H1 (cell line): ENCODE results near the gene DENND5B. TPM values are rescaled to one million over a fixed set of nuclear protein-coding genes. Genes with fewer than 3 reads are reported as not detected.
A peak's percentile ranks its signal among the peaks of the same experiment; 100 is the strongest.

Experiments
- CTCF ChIA-PET: fragments of 300-600 bp; sonication (Branson Sonifier 250); formaldehyde crosslinking; loops from one replicate; lab custom pipeline; 2021; ENCODE audit not compliant: partially characterized antibody; lab: Charles Lee
- POLR2A ChIA-PET: fragments of 300-600 bp; sonication (Branson Sonifier 250); formaldehyde crosslinking; loops from one replicate; lab custom pipeline; 2021; ENCODE audit warnings: inconsistent platforms; ENCODE audit not compliant: partially characterized antibody; lab: Charles Lee
- DNase-seq, 2 experiments: peaks; one replicate each; pipeline versions ENCODE4 v3.0.0 to v3.0.0-alpha.2; 2010 to 2022; ENCODE audit warnings: low spot score in 2 of 2, low read depth in 1 of 2, mixed read lengths in 1 of 2
- FAIRE-seq: peaks from 2 replicates; lab custom pipeline; 2011; peaks lifted over from hg19 to GRCh38; lab: Jason Lieb, UNC
- H2AFZ ChIP-seq: 2 replicates; pipeline ENCODE4 v1.8.1; 2012; ENCODE audit warnings: low read length, inconsistent platforms
- H2AK5ac ChIP-seq: 2 replicates; pipeline ENCODE4 v1.6.1; 2013; ENCODE audit warnings: low read depth, low read length
- H2BK120ac ChIP-seq: replicated peaks from 2 replicates; pipeline ENCODE3; 2013; ENCODE audit warnings: low read depth, low read length, inconsistent platforms
- H2BK12ac ChIP-seq: 2 replicates; pipeline ENCODE4 v1.6.1; 2013; ENCODE audit warnings: low read depth, low read length
- H2BK15ac ChIP-seq: 2 replicates; pipeline ENCODE4 v1.6.1; 2013; ENCODE audit warnings: low read length
- H2BK20ac ChIP-seq: 2 replicates; pipeline ENCODE4 v1.6.1; 2013; ENCODE audit warnings: low read length
- H2BK5ac ChIP-seq: 2 replicates; pipeline ENCODE4 v1.6.1; 2013; ENCODE audit warnings: low read depth, low read length
- H3K14ac ChIP-seq: 2 replicates; pipeline ENCODE4 v1.6.1; 2013; ENCODE audit warnings: inconsistent platforms; ENCODE audit not compliant: insufficient read length
- H3K18ac ChIP-seq: 2 replicates; pipeline ENCODE4 v1.6.1; 2013; ENCODE audit warnings: low read length; ENCODE audit errors: extremely low read depth
- H3K23ac ChIP-seq: 2 replicates; pipeline ENCODE4 v1.6.1; 2013; ENCODE audit warnings: inconsistent platforms; ENCODE audit not compliant: insufficient read length
- H3K23me2 ChIP-seq: 2 replicates; pipeline ENCODE4 v1.6.1; 2013; ENCODE audit warnings: low read depth, low read length
- H3K27ac ChIP-seq: 2 replicates; pipeline ENCODE4 v1.6.1; 2011; ENCODE audit warnings: low read depth, low read length, inconsistent platforms
- H3K27me3 ChIP-seq, 4 experiments: replicated peaks in 1 of 4; 1 replicate in 1 of 4; 2 replicates in 3 of 4; pipeline versions ENCODE4 v1.6.1 to v1.8.1; 2011 to 2013; ENCODE audit warnings: low read length in 3 of 4, mild to moderate bottlenecking in 3 of 4, inconsistent platforms in 2 of 4, mixed read lengths in 2 of 4, moderate library complexity in 1 of 4; ENCODE audit not compliant: control insufficient read depth in 3 of 4, insufficient read depth in 3 of 4; ENCODE audit errors: extremely low read depth in 1 of 4
- H3K36me3 ChIP-seq, 4 experiments: 2 replicates each; pipeline versions ENCODE4 v1.6.1 to v1.8.1; 2011 to 2013; ENCODE audit warnings: mild to moderate bottlenecking in 4 of 4, low read length in 3 of 4, moderate library complexity in 2 of 4, control low read depth in 1 of 4, inconsistent platforms in 1 of 4; ENCODE audit not compliant: insufficient read depth in 4 of 4, control insufficient read depth in 2 of 4
- H3K4ac ChIP-seq: replicated peaks from 2 replicates; pipeline ENCODE3; 2013; ENCODE audit warnings: low read length, low read depth, mixed read lengths, inconsistent platforms; ENCODE audit not compliant: insufficient read length
- H3K4me1 ChIP-seq, 4 experiments: replicated peaks in 1 of 4; 1 replicate in 1 of 4; 2 replicates in 3 of 4; pipeline versions ENCODE4 v1.6.1 to v1.8.1; 2011 to 2013; ENCODE audit warnings: low read length in 3 of 4, inconsistent platforms in 2 of 4, mixed read lengths in 1 of 4; ENCODE audit not compliant: insufficient read depth in 4 of 4, control insufficient read depth in 3 of 4
- H3K4me2 ChIP-seq, 2 experiments: 2 replicates each; pipeline versions ENCODE4 v1.6.1 to v1.8.1; 2011 to 2013; ENCODE audit warnings: low read depth in 2 of 2, low read length in 2 of 2, control low read depth in 1 of 2, inconsistent platforms in 1 of 2, mild to moderate bottlenecking in 1 of 2; ENCODE audit not compliant: insufficient read depth in 1 of 2
- H3K4me3 ChIP-seq, 4 experiments: fragments of 200-600, 300-600 bp in 1 of 4; sonication (generic), shearing (Covaris generic), sonication (Bioruptor Twin) in 1 of 4; 2 replicates each; pipeline versions ENCODE4 v1.5.1 to v1.8.1; 2011 to 2016; ENCODE audit warnings: low read length in 4 of 4, low read depth in 3 of 4, control low read depth in 2 of 4, inconsistent platforms in 2 of 4, mild to moderate bottlenecking in 2 of 4, mixed read lengths in 1 of 4, moderate library complexity in 1 of 4; ENCODE audit not compliant: insufficient read depth in 2 of 4; ENCODE audit errors: extremely low read depth in 1 of 4
- H3K56ac ChIP-seq: replicated peaks from 2 replicates; pipeline ENCODE3; 2013; ENCODE audit warnings: low read depth, mild to moderate bottlenecking, mixed read lengths, low read length, inconsistent platforms; ENCODE audit not compliant: insufficient read length
- H3K79me1 ChIP-seq: 2 replicates; pipeline ENCODE4 v1.6.1; 2013; ENCODE audit warnings: low read depth, low read length, control low read depth
- H3K79me2 ChIP-seq, 2 experiments: 2 replicates each; pipeline versions ENCODE4 v1.6.1 to v1.8.1; 2012 to 2013; ENCODE audit warnings: low read length in 2 of 2, mild to moderate bottlenecking in 2 of 2, inconsistent platforms in 1 of 2; ENCODE audit not compliant: insufficient read depth in 2 of 2, control insufficient read depth in 1 of 2
- H3K9ac ChIP-seq, 4 experiments: replicated peaks in 1 of 4; 1 replicate in 1 of 4; 2 replicates in 3 of 4; pipeline versions ENCODE4 v1.6.1 to v1.8.1; 2011 to 2013; ENCODE audit warnings: low read depth in 3 of 4, low read length in 3 of 4, control low read depth in 2 of 4, mild to moderate bottlenecking in 2 of 4, moderate library complexity in 2 of 4, inconsistent platforms in 1 of 4; ENCODE audit errors: extremely low read depth in 1 of 4
- H3K9me3 ChIP-seq, 2 experiments: 2 replicates each; pipeline versions ENCODE4 v1.6.1 to v1.8.1; 2012 to 2013; ENCODE audit warnings: mild to moderate bottlenecking in 2 of 2, moderate library complexity in 2 of 2, control low read depth in 1 of 2, inconsistent platforms in 1 of 2, low read depth in 1 of 2, low read length in 1 of 2, mixed read lengths in 1 of 2; ENCODE audit not compliant: insufficient read depth in 2 of 2
- H4K20me1 ChIP-seq, 2 experiments: replicated peaks in 1 of 2; 2 replicates each; pipeline versions ENCODE3 to v1.8.1; 2011 to 2013; ENCODE audit warnings: inconsistent platforms in 2 of 2, low read length in 2 of 2, mild to moderate bottlenecking in 1 of 2; ENCODE audit not compliant: insufficient read depth in 2 of 2, control insufficient read depth in 1 of 2
- H4K5ac ChIP-seq: 2 replicates; pipeline ENCODE4 v1.6.1; 2013; ENCODE audit warnings: low read length, low read depth, mixed read lengths, inconsistent platforms; ENCODE audit not compliant: insufficient read length
- H4K8ac ChIP-seq: 2 replicates; pipeline ENCODE4 v1.8.0; 2013; ENCODE audit warnings: mild to moderate bottlenecking, moderate library complexity, low read length, inconsistent platforms; ENCODE audit not compliant: insufficient read depth; ENCODE audit errors: extremely low read depth
- H4K91ac ChIP-seq: replicated peaks from 2 replicates; pipeline ENCODE3; 2013; ENCODE audit warnings: low read length, mixed read lengths, inconsistent platforms; ENCODE audit not compliant: insufficient read length
- SAP30 ChIP-seq: fragments of 300-600 bp; sonication (generic); IDR thresholded peaks from 2 replicates; pipeline ENCODE4 v1.7.1; 2012; ENCODE audit warnings: low read length, moderate library complexity, mild to moderate bottlenecking, inconsistent platforms; ENCODE audit not compliant: insufficient read depth, insufficient replicate concordance
- SIX5 ChIP-seq: IDR thresholded peaks from 2 replicates; pipeline ENCODE4 v1.6.1; 2011; ENCODE audit warnings: mild to moderate bottlenecking, low read depth, low read length
- TCF12 ChIP-seq: IDR thresholded peaks from 2 replicates; pipeline ENCODE4 v1.6.1; 2011; ENCODE audit warnings: low read depth, mild to moderate bottlenecking, low read length
- YY1 ChIP-seq: IDR thresholded peaks from 2 replicates; pipeline ENCODE4 v1.6.1; 2011; ENCODE audit warnings: low read depth, mild to moderate bottlenecking, low read length
- WGBS, 2 experiments: shearing (Covaris generic) in 1 of 2; methylation state at CpG; one replicate each; pipeline versions ENCODE4 v1.1.6 to v1.1.7; 2013 to 2015; ENCODE audit warnings: low lambda C conversion rate in 2 of 2, mixed read lengths in 2 of 2, inconsistent platforms in 1 of 2, low coverage in 1 of 2, missing lambda C conversion rate in 1 of 2; ENCODE audit not compliant: insufficient replicate concordance in 2 of 2, insufficient coverage in 1 of 2, insufficient read length in 1 of 2; ENCODE audit errors: extremely low coverage in 1 of 2, missing lambda C conversion rate in 1 of 2; 5-methylcytosine and 5-hydroxymethylcytosine counted together
- polyA plus RNA-seq, 7 experiments: library from polyadenylated mRNA; depleted of rRNA in 3 of 7; stranded (reverse) in 5 of 7; unstranded in 2 of 7; fragments of >200 nt in 5 of 7; fragments of 200-250 nt in 2 of 7; gene quantifications; 1 replicate in 5 of 7; 2 replicates in 1 of 7; 4 replicates in 1 of 7; pipeline versions ENCODE4 v1.2.1 to v1.2.3, GENCODE V29; 2011 to 2013; ENCODE audit warnings: missing spikeins in 2 of 7, mixed read lengths in 2 of 7
- total RNA-seq: library from RNA; stranded (reverse); fragmentation: NEBNext Ultra II Directional; extraction: Animal tissue kit (Norgen Biotek cat#: 25700); gene quantifications from 2 replicates; pipeline ENCODE4 v1.2.1, GENCODE V29; 2021
- TF ChIP-seq, protein P1 (sequence below): IDR thresholded peaks from 2 replicates; pipeline ENCODE4 v1.6.1; 2011; ENCODE audit warnings: low read depth, mild to moderate bottlenecking, low read length; ENCODE audit not compliant: insufficient read depth

Gene DENND5B
- total and polyA plus RNA-seq, 2 of the 8 experiments (the other 6 are each of a cell fraction or from before 2014, with no cell fraction given): 13.4 to 20.2 TPM

DNA sequence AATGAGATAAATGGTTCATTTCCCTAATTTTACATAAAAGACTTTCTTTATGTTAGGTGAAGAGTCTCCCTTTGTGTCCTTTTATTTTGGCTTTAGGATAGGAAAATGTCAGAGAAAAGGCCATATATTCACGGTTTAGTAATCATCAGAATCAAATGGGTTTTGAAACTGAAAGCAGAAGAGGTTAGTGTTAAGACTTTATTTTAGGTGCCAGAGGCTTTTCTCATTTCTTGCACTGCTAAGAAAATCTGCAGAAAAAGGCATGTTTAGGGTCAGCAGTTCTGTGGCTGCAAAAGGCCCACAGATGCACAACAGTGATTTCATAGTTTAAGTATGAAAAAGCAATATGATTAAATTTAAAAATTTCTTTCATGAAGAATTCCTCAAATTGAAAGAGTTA is 184.6 kb downstream of the DENND5B start:
- no peak overlapping the region for H4K5ac ChIP-seq
- H2AK5ac ChIP-seq: no peak overlapping the region
- H3K9me3 ChIP-seq: no peaks in the 10 kb centered on the region
- H3K4ac ChIP-seq: no peak overlapping the region
- no peaks in the 10 kb centered on the region for H4K20me1 ChIP-seq
- H3K4me1 ChIP-seq: no peaks in the 10 kb centered on the region
- H3K23ac ChIP-seq: no peak overlapping the region
- H3K4me2 ChIP-seq: no peak overlapping the region
- no peaks in the 10 kb centered on the region for H3K27me3 ChIP-seq
- H3K79me2 ChIP-seq: no peaks in the 10 kb centered on the region
- no peak overlapping the region for H2BK20ac ChIP-seq
- no peaks in the 10 kb centered on the region for H3K79me1 ChIP-seq
- H2AFZ ChIP-seq: no peak overlapping the region
- H3K27ac ChIP-seq: no peak overlapping the region
- H2BK5ac ChIP-seq: no peak overlapping the region
- DNase-seq (peak in 1 of 2 experiments; percentile 8), FAIRE-seq (no peak)
- ChIA-PET POLR2A (no interaction called here), CTCF (interaction anchor here (1.1 to 3.8 kb wide), 4 partner anchors 10 to 250 kb away, joined by 3 to 13 read pairs (median 3); no protein-coding TSS in a partner anchor)
- no peak overlapping the region for H3K56ac ChIP-seq
- H3K36me3 ChIP-seq: no peaks in the 10 kb centered on the region
- 90% methylated on average over 1 of the region's 1 CpG; no CpG with 5 or more reads in 1 of the 2 experiments for WGBS, 2 experiments
- no peak overlapping the region for H3K9ac ChIP-seq
- no peak overlapping the region for H2BK120ac ChIP-seq
- H4K91ac ChIP-seq: no peak overlapping the region
- no peak overlapping the region for H3K18ac ChIP-seq
- no peak overlapping the region for H3K4me3 ChIP-seq
- no peak overlapping the region for H2BK15ac ChIP-seq
- no peak overlapping the region for H4K8ac ChIP-seq
- no peaks in the 10 kb centered on the region for H3K23me2 ChIP-seq
- no peak overlapping the region for H2BK12ac ChIP-seq
- H3K14ac ChIP-seq: no peak overlapping the region
- TF ChIP-seq SAP30: no peak
- TF ChIP-seq TCF12: no peak
- no peak for TF ChIP-seq SIX5
- TF ChIP-seq YY1: no peak
- TF ChIP-seq, protein P1, sequence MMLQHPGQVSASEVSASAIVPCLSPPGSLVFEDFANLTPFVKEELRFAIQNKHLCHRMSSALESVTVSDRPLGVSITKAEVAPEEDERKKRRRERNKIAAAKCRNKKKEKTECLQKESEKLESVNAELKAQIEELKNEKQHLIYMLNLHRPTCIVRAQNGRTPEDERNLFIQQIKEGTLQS: no peak
